ENCODE data around the gene DIO1.

GRCh38 chr1:53850082-53850673 lies 43.8 kb upstream of the DIO1 start:
- TF ChIP-seq CTCF (IDR thresholded peaks at IDR 0.05), result no peak
- TF ChIP-seq EZH2phosphoT487 (IDR thresholded peaks at IDR 0.05), result no peak
- TF ChIP-seq EZH2 (IDR thresholded peaks at IDR 0.05), result no peak
